ENCODE measurements around the gene RARG.
"Not testable (repeated sequence)": the region's sequence is repeated elsewhere in the genome, so short reads cannot be mapped to it uniquely, and the experiment has no call there.

Gene RARG

DNA sequence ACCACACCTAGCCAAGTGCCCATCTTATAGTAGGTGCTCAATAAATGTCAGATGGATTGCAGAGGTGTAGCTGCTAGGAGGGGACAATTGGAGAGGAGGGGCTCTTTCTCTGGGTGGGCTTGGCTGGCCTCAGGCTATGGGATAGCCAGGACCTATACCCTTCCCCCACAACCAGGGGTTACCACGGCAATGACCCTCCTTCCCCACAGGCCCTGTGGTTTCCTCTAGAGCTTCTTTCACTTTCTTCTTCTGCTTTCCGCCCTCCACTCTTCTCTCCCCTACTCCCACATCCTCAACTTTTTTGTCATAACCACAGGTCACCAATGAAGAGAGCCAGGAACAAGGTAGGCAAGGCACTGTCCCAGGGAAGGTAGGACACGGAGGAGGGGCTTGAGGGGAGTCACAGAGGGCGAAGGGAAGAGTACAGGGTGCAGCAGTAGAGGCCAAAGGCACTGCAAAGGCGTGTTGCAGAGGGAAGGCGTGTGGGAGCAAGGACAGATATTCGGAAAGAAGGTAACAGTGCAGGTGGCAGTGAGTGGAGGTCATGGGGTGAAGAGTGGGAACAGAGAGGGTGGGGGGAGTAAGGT is 23.0 kb downstream of the RARG start:
- DNase-seq (ENCODE audit: low spot score) = no peak

DNA sequence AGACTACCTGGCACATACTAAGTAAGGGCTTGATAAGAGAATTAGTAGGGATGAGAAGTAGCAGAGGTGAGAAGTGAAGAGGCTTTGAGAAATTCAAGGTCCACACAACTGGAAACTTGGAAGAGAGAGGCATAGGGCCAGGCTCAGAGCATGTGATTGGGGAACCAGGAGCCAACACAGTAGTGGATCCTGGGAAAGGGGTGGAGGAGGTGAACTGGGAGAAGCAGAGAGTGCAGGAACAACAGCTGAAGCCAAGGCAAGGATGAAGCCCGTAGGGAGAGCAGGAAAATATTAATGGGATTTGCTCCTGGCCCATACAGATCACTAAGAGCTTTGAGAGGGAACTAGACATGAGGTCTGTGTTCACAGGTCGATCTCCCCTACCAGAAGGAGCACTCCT is 23.6 kb downstream of the RARG start:
- no peak for DNase-seq (ENCODE audit: low spot score)

DNA sequence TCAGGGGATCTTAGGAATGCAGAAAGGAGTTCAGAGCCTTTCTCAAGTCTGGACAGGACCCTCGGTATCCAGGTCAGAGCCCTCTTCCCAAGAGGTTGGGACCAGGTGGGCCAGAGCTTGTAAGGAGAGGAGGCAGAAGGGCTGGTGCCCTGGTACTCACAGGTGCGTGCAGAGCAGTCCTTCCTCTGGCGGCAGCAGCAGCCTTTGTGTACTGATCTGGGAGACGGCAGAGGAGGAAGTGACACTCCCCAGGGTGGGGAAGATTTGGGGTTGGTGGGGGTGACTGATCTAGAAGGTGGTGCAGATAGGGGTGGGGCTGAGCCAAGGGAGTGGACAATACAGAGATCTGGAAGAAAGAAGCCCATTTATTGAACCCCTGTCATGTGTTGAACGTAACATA is 25.0 kb downstream of the RARG start, which contains the start of gene ITGB7:
Gene ITGB7 (minus strand): TSS at position 210 of the 400 bp plus-strand sequence. CDS start 6,808 bp downstream, outside the sequence.
- no peak for DNase-seq (ENCODE audit: low spot score)

DNA sequence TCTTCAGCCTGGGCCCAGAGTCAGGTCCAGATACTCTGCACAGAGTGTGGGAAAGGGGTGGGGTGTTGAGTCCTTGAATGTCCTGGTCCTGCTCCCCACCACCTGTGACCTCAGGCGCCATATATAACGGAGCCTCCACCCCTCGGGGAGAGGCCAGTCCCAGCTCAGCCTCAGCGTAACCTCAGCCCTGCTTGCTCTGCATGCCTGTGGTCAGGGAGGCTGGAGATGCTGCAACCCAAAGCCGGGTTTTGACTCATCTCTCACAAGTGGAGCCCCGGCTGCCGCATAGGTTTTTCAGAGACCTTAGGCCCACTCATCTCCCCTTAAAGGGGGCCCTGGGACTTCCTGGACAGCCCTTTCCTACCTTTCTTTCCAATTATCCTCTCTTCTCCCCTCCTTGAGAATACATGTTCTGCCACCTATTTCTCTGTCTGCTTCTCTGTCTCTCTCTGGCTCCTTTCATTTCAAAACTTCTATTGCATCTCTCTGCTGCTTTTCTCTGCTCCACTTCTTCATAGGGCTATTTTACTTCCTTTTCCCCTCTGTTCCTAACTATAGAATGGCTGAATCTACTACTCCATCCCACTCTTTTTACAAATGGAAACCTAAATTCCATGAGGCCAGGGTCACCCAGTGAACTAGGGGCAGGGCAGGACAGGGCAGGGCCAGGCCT is 26.1 kb downstream of the RARG start:
- DNase-seq (ENCODE audit: low spot score) = peak; percentile 96

DNA sequence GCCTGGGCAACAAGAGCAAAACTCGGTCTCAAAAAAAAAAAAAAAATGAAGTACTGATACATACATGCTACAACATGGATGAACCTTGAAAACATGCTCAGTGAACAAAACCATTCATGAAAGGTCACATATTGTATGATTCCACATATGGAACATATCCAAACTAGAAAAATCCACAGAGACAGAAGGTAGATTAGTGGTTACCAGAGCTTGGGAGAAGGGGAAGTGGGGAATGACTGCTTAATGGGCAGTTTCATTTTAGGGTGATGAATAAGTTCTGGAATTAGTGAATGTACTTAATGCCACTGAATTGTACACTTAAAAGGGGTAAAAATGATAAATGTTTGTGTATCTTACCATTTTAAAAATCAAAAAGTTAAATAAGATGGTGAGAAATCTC is 27.7 kb downstream of the RARG start:
- no peak for DNase-seq (ENCODE audit: low spot score)

DNA sequence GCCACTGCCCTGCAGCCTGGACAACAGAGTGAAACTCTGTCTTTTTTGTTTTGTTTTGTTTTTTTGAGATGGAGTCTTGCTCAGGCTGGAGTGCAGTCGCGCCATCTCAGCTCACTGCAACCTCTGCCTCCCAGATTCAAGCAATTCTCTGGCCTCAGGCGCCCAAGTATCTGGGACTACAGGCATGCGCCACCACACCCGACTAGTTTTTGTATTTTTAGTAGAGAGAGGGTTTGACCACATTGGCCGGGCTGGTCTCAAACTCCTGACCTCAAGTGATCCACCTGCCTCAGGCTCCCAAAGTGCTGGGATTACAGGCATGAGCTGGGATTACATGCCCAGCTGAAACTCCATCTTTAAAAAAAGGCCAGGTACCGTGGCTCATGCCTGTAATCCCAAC is 29.7 kb downstream of the RARG start:
- DNase-seq (ENCODE audit: low spot score) = not testable (repeated sequence)

DNA sequence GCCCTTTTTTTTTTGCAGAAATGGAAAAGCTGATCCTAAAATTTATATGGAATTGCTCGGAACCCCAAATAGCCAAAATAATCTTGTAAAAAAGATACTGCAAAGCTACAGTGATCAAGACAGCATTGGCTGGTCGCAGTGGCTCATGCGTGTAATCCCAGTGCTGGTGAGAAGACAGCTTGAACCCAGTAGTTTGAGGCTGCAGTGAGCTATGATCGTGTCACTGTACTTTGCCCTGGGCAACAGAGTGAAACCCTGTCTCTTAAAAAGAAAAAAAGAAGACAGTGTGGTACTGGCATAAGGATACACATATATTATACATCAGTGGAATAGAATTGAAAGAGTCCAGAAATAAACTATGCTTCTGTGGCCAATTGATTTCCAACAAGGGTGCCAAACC is 30.4 kb downstream of the RARG start:
- DNase-seq (ENCODE audit: low spot score) = no peak

DNA sequence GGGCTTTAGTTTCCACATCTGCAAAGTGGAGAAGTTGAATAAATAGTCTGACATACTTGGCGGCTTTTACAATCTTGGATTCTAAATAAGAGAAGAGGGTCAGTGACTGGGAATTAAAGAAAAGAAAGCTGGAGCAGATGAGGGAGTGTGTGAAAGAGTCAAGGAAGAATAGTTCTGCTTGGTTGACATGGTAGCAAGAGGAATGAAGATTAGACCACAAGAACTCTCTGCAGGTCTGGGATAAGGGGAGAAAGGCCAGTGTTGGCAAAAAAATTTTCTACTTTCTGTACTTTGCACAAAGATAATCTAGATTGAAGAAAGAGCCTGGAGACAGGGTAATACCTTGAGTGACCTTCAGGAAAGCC is 30.9 kb downstream of the RARG start:
- DNase-seq (ENCODE audit: low spot score) = peak; percentile 42

DNA sequence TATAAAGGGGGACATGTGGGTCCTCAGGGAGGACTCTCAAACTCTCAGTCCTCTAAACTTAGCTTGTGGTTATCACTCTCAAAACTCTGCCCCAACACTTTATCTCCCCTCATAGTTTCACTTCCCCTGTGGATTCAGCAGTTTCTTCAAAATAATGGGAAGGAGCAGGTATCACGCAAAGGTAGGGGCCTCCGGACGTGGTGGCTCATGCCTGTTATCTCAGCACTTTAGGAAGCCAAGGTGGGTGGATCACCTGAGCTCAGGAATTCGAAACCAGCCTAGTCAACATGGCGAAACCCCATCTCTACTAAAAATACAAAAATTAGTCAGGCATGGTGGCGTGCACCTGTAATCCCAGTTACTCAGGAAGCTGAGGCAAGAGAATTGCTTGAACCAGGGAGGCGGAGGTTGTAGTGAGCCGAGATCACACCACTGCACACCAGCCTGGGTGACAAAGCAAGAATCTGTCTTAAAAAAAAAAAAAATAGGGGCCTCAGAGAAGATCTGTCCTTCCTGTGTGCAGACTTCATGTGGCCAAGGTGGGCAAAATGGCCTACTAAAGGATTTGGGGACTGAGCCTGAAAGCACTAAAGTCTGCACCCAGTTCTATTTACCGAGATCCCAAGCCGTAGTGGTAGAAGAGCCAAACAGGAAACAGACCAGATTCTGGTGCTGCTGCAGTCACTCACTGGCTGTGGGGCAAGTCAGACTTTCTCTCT is 31.4 kb downstream of the RARG start:
- DNase-seq (ENCODE audit: low spot score) = no peak

DNA sequence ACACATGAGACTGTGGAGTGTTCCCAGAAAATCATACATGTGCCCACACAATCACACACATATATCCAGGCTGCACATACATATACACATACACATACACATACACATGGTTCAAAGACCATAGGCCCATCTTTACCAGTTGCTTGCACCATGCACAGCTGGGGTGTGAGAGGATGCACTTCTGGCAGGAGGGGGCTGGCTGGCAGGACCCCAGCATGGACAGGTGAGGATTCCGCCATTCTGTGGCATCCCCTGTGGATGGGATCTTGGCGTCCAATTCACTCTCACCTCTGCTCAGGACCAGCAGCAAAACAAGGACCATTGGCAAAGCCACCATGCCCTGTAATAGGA is 31.9 kb downstream of the RARG start:
- no peak for DNase-seq (ENCODE audit: low spot score)

DNA sequence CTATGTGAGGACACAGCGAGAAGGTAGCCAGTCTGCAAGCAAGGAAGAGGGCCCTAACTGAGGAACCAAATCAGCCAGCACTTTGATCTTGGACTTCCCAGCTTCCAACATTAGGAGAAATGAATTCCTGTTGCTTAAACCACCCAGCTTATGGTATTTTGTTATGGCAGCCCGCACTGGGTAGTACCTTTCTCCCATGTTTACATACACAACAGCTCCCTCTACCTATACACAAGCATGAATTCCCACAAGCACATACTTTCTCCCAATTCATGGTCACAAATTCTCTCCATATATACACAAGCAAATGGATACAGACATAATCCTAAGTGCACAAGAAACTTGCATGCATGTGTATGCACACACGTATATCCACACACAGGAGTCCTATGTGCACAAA is 32.3 kb downstream of the RARG start:
- DNase-seq (ENCODE audit: low spot score) = no peak

DNA sequence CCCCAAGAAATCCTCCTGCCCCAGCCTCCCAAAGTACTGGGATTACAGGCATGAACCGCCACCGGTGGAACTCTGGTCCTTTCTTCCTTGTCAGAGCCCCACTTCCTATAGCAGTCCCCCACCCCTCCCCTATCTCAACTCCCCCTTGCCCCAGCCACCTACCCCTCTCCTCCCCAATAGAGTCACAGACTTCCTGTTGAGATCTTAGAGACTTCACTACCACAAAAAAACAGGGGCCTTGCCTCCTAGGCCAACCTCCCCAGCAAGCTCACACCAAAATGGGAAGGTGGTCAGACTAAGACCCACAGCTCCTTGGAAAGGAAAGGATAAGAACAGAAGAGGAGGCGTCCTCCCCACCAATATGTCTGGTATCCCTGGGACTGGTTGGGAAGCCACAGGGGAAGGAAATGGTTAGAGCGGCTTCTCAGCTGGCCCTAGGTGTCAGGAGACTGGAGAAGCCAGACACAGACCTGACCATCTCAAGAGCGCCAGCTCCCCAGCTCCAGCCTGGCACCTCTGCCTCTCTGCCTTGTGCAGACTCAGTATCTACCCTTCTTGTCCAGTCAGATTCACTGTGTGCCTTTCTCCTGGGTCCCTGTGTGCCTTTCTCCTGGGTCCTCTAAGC is 33.4 kb downstream of the RARG start:
- DNase-seq (ENCODE audit: low spot score) = no peak

DNA sequence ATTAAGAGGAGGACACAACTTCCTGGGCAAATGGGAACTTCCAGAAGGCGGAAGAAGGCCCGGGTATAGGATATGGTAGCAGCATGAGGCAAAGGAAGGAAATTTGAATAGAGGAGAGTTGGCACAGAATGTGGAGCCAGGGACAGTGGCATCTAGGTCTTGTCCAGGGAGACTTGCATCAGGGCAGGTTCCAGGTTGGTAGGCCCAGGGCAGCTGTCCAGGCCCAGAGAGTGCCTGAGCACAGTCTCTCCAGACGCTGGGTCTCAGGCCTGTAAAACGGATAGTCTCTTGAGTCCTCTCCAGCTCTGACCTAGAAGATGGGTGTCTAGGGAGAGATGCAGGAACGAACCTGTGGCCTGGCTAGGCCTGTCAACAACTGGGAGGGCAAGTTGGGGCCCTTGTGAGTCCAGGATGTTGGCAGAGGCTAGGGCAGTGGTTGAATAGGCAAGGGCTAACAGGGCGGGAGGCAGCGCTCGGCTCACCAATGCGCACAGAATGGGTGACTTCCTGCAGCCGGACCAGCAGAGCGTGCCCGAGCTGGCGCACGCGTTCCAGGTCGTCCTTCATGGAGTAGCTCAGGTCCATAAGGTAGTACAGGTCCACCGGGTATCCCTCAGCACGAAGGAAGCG is 34.9 kb downstream of the RARG start:
- no peak for DNase-seq (ENCODE audit: low spot score)

DNA sequence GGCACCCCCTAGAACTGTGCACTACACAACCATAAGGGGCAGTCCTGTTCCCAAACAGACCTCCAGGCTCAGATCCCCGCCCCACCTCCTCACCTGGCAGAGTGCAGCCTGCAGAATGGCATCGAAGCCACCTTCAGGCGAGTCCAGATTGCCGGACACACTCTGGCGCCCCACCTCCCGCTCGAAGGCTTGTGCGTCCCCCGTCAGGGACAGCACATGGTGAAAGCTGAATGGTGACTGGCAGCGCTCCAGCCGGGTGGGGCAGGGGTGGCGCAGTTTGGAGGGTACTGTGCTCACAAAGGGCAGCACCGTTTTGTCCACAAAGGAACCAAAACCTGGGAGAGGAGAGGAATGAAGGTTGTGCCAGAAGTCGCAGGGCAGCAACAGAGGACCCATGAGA is 35.5 kb downstream of the RARG start:
- no peak for DNase-seq (ENCODE audit: low spot score)

DNA sequence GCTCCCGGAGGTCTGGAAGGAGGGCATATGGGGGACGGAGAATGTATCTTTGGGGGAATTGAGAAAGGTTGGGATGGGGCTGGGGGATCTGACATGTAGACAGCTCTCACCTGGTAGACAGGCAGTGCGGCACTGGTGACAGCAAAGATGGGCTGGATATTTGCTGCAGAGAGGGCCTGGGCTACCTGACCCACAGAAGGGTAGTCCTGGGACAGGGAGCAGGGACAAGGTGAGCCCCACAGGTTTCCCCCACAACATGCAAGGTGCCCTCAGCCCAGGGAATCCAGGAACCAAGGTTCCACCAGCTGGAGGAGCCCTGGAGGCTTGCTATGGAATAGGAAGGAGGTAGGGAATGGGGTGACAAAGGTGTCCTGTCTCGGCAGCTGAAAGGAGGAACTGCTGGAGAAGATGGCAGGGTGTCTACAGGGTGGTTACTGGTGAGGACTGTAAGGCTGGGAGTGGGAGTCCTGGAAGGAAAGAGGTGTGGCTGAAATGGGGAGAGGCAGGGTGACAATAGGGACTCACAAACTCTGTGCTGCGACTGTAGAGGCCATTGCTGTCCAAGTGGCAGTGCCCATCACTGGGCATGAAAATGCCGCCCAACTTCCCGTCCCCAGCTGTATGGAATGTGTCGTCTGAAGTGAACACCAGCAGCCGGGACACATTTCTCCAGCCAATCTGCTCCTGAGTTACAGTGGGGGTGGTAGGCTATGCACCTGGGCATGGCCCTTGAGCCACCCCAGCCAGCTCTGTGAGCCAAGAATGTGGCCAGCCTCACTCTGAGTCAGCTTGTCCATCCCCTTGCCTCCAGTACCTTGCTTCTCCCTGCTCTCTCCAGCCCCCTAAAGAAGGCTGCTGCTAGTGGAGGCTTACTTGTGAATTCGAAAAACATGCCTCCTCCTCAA is 36.2 kb downstream of the RARG start:
- no peak for DNase-seq (ENCODE audit: low spot score)

DNA sequence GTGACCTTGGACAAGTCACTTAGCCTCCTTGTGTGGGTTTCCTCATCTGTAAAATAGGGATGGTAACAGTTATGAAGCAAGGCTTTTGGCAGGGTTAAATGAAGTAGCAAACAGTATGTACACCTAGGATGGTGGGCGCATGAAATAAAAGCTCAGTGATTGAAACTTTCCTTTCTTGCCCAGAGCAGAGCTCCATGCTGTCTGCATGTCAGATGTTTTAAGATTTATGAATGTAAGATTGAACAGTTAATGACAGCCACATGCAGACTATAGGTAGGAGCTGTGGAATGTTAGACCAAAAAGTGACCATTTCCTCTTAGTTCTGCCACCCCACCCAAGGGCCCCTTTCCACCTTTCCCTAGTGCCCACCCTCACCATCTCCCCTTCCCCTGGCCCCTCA is 37.0 kb downstream of the RARG start:
- DNase-seq (ENCODE audit: low spot score) = no peak

DNA sequence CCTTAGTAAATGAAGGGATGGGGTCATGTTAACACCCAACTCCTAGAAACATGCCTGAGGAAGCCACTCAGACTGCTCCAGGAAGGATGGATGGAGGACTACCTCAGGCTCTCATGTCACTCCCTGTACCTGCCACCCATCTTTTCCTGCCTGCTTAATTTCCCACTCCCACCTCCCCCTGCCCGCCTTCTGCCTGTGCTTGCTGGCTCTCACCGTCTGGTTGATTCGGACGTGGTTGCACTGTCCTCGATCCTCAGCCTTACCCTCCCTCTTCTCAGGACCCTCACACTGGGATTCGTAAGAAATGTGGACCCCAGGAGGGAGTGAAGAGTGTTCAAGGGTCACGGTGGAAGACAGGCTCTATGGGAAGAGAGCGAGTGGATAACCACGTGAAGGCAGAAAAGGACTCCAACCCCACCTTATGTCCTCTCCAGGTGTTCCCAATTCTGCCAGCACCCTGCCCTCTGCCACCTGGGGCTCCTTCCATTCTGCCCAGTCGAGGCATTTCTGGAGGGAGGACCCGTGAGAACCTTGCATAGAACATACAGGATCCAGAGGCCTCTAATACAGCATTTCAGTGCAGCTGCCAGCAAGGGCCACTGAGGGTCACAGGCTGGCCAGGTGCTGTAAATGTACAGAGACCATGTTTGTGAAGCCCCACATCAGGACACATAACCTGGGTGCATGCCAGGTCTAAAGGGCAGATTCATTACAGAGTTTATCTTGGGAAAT is 37.9 kb downstream of the RARG start:
- DNase-seq (ENCODE audit: low spot score) = no peak

DNA sequence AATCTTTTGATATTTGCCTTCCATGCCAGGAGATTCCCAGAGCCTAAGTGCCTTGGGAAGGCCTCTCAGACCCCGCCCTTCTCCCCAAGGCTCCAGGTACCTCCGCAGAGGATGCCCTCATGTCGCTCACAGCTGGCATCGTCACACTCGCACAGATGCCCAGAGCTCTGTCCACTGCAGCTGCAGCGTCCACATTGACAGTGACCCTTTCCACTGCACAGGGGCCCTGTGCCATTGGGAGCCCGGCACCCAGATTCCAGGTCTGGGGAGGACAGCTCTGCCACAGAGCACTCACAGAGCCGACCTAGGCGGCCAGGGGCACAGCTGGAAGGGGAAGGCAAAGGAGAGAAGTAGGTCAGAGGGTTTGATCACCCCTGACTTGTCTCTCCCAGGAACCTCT is 39.0 kb downstream of the RARG start:
- no peak for DNase-seq (ENCODE audit: low spot score)

DNA sequence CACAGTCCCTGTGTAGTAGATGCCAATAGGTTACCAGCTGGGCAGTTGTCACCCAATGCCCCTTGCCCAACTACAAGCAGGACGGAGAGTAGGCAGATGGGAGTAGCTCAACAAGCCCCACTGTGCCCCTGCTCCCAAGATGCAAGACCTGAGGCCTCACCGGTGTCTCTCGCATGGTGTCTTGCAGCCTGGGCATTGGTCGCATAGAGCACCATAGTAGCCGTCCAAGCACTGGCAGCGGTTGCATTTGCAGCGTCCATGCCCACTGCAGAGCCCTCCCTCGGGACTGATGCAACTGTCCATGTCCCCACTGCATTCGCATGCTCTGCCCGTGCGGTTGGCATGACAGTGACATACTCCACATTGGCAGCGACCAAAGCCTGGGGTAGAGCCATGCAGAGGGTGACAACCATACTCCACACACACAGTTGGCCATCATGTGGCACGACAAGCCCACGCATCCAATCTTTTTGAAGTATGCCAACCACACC is 39.4 kb downstream of the RARG start:
- no peak for DNase-seq (ENCODE audit: low spot score)

DNA sequence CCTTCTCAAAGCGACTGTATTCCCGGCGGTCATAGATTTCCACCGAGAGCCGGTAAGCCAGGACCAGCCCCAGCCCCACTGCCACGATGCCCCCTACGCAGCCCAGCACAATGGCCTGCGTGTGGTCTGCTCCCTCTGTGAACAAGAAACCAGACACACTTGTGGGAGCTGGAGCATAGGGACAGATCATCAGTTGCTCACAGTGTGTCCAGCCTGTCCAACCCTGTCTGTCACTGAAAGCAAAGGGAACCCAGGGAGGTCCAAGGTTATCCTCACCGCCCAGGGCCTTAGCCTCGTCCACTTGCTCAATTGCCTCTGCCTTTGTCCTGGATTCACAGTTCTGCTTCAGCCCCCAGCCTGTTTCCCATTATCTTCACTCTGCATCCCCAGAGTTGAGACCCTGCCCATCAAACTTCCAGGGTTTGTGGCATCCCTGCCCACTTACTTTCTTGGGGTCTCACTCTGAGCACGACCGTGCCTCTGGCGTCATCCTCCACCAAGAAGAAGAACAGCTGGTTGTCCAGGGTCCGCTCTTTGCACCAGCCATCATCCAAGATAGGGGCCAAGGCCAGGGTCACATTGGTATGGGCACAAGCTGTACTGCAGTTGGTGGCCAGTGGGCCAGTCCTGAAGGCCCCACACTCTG is 40.0 kb downstream of the RARG start:
- no peak for DNase-seq (ENCODE audit: low spot score)

All from AG20443 (cell line).